CD4-positive, CD25-positive, alpha-beta regulatory T cell (primary cell): ENCODE data around the gene TARBP1. TPM values are rescaled to one million over a fixed set of nuclear protein-coding genes. Genes with fewer than 3 reads are reported as not detected.

Experiments
- ATAC-seq, 2 donors: fragments of 150-1000 bp; cut with Tn5 transposase; one replicate each; pipeline ENCODE4 v1.10.0; 2021; ENCODE audit warnings: low read depth in 2 of 2, moderate number of reproducible peaks in 2 of 2, moderate library complexity in 1 of 2
- DNase-seq, 3 donors: peaks; one replicate each; pipeline versions ENCODE4 v3.0.0 to v3.0.0-alpha.2; 2012 to 2022; ENCODE audit warnings: mixed read lengths in 1 of 3
- H3K27ac ChIP-seq: one replicate; pipeline ENCODE4 v1.7.0; 2013; ENCODE audit warnings: mild to moderate bottlenecking, low read length; ENCODE audit not compliant: insufficient read depth, poor library complexity, severe bottlenecking
- H3K27me3 ChIP-seq: one replicate; pipeline ENCODE4 v1.7.0; 2013; ENCODE audit warnings: low read length; ENCODE audit not compliant: control insufficient read depth, insufficient read depth
- H3K36me3 ChIP-seq: one replicate; pipeline ENCODE4 v1.7.0; 2013; ENCODE audit warnings: mild to moderate bottlenecking, low read length, moderate library complexity; ENCODE audit not compliant: control insufficient read depth, insufficient read depth
- H3K4me1 ChIP-seq: 2 replicates; pipeline ENCODE4 v1.7.0; 2013; ENCODE audit warnings: mild to moderate bottlenecking, low read length; ENCODE audit not compliant: insufficient read depth, control insufficient read depth, poor library complexity, severe bottlenecking
- H3K4me3 ChIP-seq: one replicate; pipeline ENCODE4 v1.7.0; 2013; ENCODE audit warnings: low read depth, mild to moderate bottlenecking, low read length, moderate library complexity
- H3K9me3 ChIP-seq, 2 experiments: 1 replicate in 1 of 2; 2 replicates in 1 of 2; pipeline ENCODE4 v1.7.0; 2013; ENCODE audit warnings: low read length in 2 of 2, mild to moderate bottlenecking in 1 of 2, moderate library complexity in 1 of 2; ENCODE audit not compliant: control insufficient read depth in 2 of 2
- H3K27ac Mint-ChIP-seq, 3 donors: one replicate each; pipeline ENCODE4 v1.8.0; 2020 to 2022; ENCODE audit warnings: mild to moderate bottlenecking in 3 of 3, mixed read lengths in 3 of 3, moderate library complexity in 2 of 3
- H3K27me3 Mint-ChIP-seq: one replicate; pipeline ENCODE4 v1.8.0; 2022; ENCODE audit warnings: mild to moderate bottlenecking, mixed read lengths
- H3K36me3 Mint-ChIP-seq: one replicate; pipeline ENCODE4 v1.8.0; 2020; ENCODE audit warnings: mixed read lengths
- H3K4me1 Mint-ChIP-seq, 4 donors: one replicate each; pipeline ENCODE4 v1.8.0; 2020 to 2022; ENCODE audit warnings: mixed read lengths in 4 of 4, mild to moderate bottlenecking in 1 of 4
- H3K4me3 Mint-ChIP-seq, 4 donors: one replicate each; pipeline ENCODE4 v1.8.0; 2020 to 2022; ENCODE audit warnings: mild to moderate bottlenecking in 4 of 4, mixed read lengths in 4 of 4, moderate library complexity in 3 of 4
- H3K9me3 Mint-ChIP-seq, 7 donors: one replicate each; pipeline ENCODE4 v1.8.0; 2020 to 2022; ENCODE audit warnings: mixed read lengths in 7 of 7, mild to moderate bottlenecking in 3 of 7, moderate library complexity in 2 of 7
- polyA plus RNA-seq, 4 donors: library from polyadenylated mRNA; unstranded; fragments of 300-500 nt; fragmentation: Illumina TruSeq; gene quantifications; one replicate each; pipeline ENCODE4 v1.2.3, GENCODE V29; 2021
- total RNA-seq: library from RNA; stranded (reverse); gene quantifications from one replicate; pipeline ENCODE4 v1.2.3, GENCODE V29; 2022

The TARBP1 gene
- total and polyA plus RNA-seq, 5 donors from 2014 or later, result 6.9 to 30.0 (median 8.8) TPM

DNA sequence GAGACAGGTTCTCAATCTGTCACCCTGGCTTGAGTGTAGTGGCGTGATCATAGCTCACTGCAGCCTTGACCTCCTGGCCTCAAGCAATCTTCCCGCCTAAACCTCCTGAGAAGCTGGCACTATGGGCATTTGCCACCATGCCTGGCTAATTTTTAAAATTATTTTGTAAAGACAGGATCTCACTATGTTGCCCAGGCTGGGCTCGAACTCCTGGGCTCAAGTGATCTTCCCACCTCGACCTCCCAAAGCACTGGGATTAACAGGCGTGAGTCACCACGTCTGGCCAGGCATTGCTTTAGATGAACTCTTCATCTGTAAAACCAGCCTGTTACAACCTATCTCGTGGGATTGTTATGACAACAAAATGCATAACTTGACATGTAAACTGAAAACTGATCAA lies 103.3 kb downstream of the TARBP1 start:
- no peaks in the 10 kb centered on the region for H3K9me3 ChIP-seq
- peaks cover 33 to 69% (median 46%) of the 10 kb centered on the region in 4 donors for H3K4me1 Mint-ChIP-seq
- peaks cover 33% of the 10 kb centered on the region for H3K4me1 ChIP-seq
- DNase-seq (no peak), ATAC-seq (no peak)
- peak overlapping the region in 1 of 3 donors; percentile 83 for H3K27ac Mint-ChIP-seq
- H3K27me3 Mint-ChIP-seq, result no peaks in the 10 kb centered on the region
- peaks cover 41% of the 10 kb centered on the region for H3K36me3 Mint-ChIP-seq
- peaks cover 46% of the 10 kb centered on the region for H3K36me3 ChIP-seq
- H3K4me3 ChIP-seq, result peak overlapping the region; percentile 39
- H3K9me3 Mint-ChIP-seq, result no peaks in the 10 kb centered on the region
- no peaks in the 10 kb centered on the region for H3K27me3 ChIP-seq
- no peak overlapping the region for H3K27ac ChIP-seq
- H3K4me3 Mint-ChIP-seq, result peak overlapping the region; percentile 66 to 93 (median 74)

DNA sequence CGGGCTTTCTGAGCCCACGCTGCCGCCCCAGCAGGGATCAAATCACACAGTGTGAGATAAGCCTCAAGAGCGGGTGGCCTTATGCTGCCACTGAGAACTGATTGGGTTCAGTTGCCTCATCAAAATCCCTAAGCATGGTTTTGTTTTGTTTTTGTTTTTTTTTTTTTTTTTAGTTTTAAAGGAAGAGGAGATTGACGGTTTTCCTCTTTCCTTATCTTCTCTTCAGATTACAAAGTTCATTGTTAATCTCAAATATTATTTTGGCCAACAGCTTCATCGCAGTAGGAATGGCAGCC lies 105.1 kb downstream of the TARBP1 start:
- Histone ChIP-seq H3K27ac (peak overlapping the region; percentile 98), H3K4me3 (peak overlapping the region; percentile 97), H3K4me1 (peaks cover 33% of the 10 kb centered on the region), H3K27me3 (no peaks in the 10 kb centered on the region), H3K9me3 (no peaks in the 10 kb centered on the region), H3K36me3 (peaks cover 30% of the 10 kb centered on the region)
- no peaks in the 10 kb centered on the region for H3K27me3 Mint-ChIP-seq
- no peak for DNase-seq
- H3K9me3 Mint-ChIP-seq, result no peaks in the 10 kb centered on the region
- H3K36me3 Mint-ChIP-seq, result peaks cover 27% of the 10 kb centered on the region
- peaks cover 26 to 55% (median 45%) of the 10 kb centered on the region in 4 donors for H3K4me1 Mint-ChIP-seq
- H3K4me3 Mint-ChIP-seq, result peak overlapping the region; percentile 90 to 99 (median 96)
- ATAC-seq, result peak; percentile 13 to 14
- peak overlapping the region; percentile 95 to 100 (median 99) for H3K27ac Mint-ChIP-seq

- no peaks in the 10 kb centered on the region for H3K9me3 Mint-ChIP-seq
- peak within 1 kb of the TSS; percentile 90 to 99 (median 96) for H3K4me3 Mint-ChIP-seq
- H3K36me3 Mint-ChIP-seq, result peaks cover 22% of the 10 kb centered on the region
- H3K9me3 ChIP-seq, result no peaks in the 10 kb centered on the region
- peak within 1 kb of the TSS; percentile 97 for H3K4me3 ChIP-seq
- H3K27ac ChIP-seq, result peak within 1 kb of the TSS; percentile 98
- peaks cover 25% of the 10 kb centered on the region for H3K36me3 ChIP-seq
- peaks cover 37% of the 10 kb centered on the region for H3K4me1 ChIP-seq
- H3K27ac Mint-ChIP-seq, result peak within 1 kb of the TSS; percentile 95 to 100 (median 99)
- no peaks in the 10 kb centered on the region for H3K27me3 ChIP-seq
- DNase-seq, result peak; percentile 80 to 97 (median 92)
- peak; percentile 86 to 90 for ATAC-seq
- H3K4me1 Mint-ChIP-seq, result peaks cover 25 to 60% (median 47%) of the 10 kb centered on the region in 4 donors
- no peaks in the 10 kb centered on the region for H3K27me3 Mint-ChIP-seq
Observed at GRCh38 chr1:234373064-234373958, 105.7 kb downstream of the TARBP1 start, which contains the start of gene COA6. TSS of gene COA6 (plus strand) at chr1:234373456. CDS start at chr1:234373467, 11 bp downstream.

GRCh38 chr1:234372011-234372757 lies 106.8 kb downstream of the TARBP1 start:
- peaks cover 37% of the 10 kb centered on the region for H3K4me1 ChIP-seq
- H3K36me3 ChIP-seq, result peaks cover 14% of the 10 kb centered on the region
- H3K4me3 ChIP-seq, result peak overlapping the region; percentile 97
- ATAC-seq, result no peak
- Mint-ChIP-seq H3K4me1 (peaks cover 25 to 53% (median 43%) of the 10 kb centered on the region in 4 donors), H3K4me3 (peak overlapping the region; percentile 90 to 99 (median 96)), H3K27ac (peak overlapping the region; percentile 95 to 100 (median 99)), H3K9me3 (no peaks in the 10 kb centered on the region), H3K36me3 (peaks cover 13% of the 10 kb centered on the region), H3K27me3 (no peaks in the 10 kb centered on the region)
- DNase-seq, result no peak
- H3K9me3 ChIP-seq, result no peaks in the 10 kb centered on the region
- H3K27ac ChIP-seq, result no peak overlapping the region
- no peaks in the 10 kb centered on the region for H3K27me3 ChIP-seq

DNA sequence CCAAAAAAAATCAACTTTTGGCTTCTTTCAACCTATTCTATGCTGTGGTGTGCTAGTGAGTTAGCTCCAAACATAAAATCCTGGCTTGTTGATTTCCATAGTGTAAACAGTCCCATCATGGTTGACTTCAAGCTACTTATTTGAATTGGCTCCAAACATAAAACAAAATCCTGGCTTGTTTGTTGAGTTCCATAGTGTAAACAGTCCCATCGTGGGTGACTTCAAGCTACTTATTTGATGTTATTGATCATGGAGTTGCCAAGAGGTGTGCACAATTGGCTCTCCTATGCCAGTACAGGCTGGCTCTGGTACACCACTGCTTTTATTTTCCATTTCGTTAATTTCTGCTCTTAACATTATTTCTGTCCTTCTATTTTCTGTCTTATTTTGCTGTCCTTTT lies 107.6 kb downstream of the TARBP1 start:
- H3K36me3 ChIP-seq, result peaks cover 8% of the 10 kb centered on the region
- peaks cover 21 to 49% (median 38%) of the 10 kb centered on the region in 4 donors for H3K4me1 Mint-ChIP-seq
- no peaks in the 10 kb centered on the region for H3K27me3 ChIP-seq
- H3K9me3 Mint-ChIP-seq, result no peaks in the 10 kb centered on the region
- no peak overlapping the region for H3K4me3 ChIP-seq
- H3K27me3 Mint-ChIP-seq, result no peaks in the 10 kb centered on the region
- ATAC-seq (no peak), DNase-seq (no peak)
- no peaks in the 10 kb centered on the region for H3K9me3 ChIP-seq
- H3K4me1 ChIP-seq, result peaks cover 37% of the 10 kb centered on the region
- no peak overlapping the region for H3K27ac Mint-ChIP-seq
- H3K27ac ChIP-seq, result no peak overlapping the region
- peaks cover 7% of the 10 kb centered on the region for H3K36me3 Mint-ChIP-seq
- peak overlapping the region in 2 of 4 donors; percentile 2 to 93 for H3K4me3 Mint-ChIP-seq

DNA sequence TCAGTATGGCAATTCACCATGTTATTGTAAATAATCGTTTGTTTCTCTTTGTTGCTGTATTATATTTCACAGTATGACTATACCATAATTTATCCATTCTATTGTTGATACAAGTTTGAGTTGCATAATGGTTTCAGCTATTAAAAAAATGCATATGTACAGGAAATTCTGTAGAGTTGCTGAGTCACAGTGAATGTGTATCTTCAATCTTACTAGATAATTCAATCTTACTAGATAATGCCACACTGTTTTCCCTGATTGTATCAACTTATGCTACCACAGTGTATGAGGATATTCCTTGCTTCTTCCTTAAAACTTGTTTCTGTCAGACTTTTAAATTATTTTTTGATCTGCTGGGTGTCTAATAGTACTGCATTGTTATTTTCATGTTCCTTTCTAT lies 109.2 kb downstream of the TARBP1 start:
- no peaks in the 10 kb centered on the region for H3K27me3 ChIP-seq
- ATAC-seq (no peak), DNase-seq (peak in 1 of 3 donors; percentile 37)
- no peak overlapping the region for H3K4me3 ChIP-seq
- H3K36me3 ChIP-seq, result no peaks in the 10 kb centered on the region
- Mint-ChIP-seq H3K27me3 (no peaks in the 10 kb centered on the region), H3K4me1 (peaks cover 11 to 34% (median 28%) of the 10 kb centered on the region in 4 donors), H3K4me3 (peak overlapping the region in 2 of 4 donors; percentile 31 to 70), H3K27ac (no peak overlapping the region), H3K9me3 (no peaks in the 10 kb centered on the region), H3K36me3 (no peaks in the 10 kb centered on the region)
- H3K9me3 ChIP-seq, result no peaks in the 10 kb centered on the region
- peaks cover 28% of the 10 kb centered on the region for H3K4me1 ChIP-seq
- H3K27ac ChIP-seq, result no peak overlapping the region

DNA sequence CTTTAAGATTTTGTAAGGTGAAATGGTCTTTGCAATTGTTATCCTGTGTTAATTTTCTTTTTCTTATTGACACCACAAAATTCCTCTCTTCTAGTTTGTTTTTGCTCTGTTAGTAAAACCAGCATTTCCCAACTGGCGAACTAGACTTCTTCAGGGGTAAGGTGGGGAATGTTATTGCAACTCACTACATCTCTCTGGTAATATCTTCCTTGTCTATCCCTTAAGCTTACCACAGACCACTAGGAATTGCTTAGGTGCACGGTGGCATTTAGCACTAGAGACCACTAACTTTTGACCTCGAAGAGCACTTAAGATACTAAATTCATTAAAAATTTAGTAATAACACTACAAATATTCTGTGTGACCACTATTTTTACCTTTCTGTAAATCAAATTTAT lies 109.9 kb downstream of the TARBP1 start:
- Histone ChIP-seq H3K27ac (no peak overlapping the region), H3K4me3 (no peak overlapping the region), H3K36me3 (no peaks in the 10 kb centered on the region), H3K4me1 (peaks cover 21% of the 10 kb centered on the region), H3K9me3 (no peaks in the 10 kb centered on the region), H3K27me3 (no peaks in the 10 kb centered on the region)
- no peak for DNase-seq
- Mint-ChIP-seq H3K27me3 (no peaks in the 10 kb centered on the region), H3K4me1 (peaks cover 4 to 27% (median 20%) of the 10 kb centered on the region in 4 donors), H3K27ac (peak overlapping the region; percentile 3 to 59 (median 8)), H3K36me3 (no peaks in the 10 kb centered on the region), H3K4me3 (no peak overlapping the region), H3K9me3 (no peaks in the 10 kb centered on the region)
- no peak for ATAC-seq
